Measurements from ENCODE around the gene CRIM1.
"Not testable (repeated sequence)": the region's sequence is repeated elsewhere in the genome, so short reads cannot be mapped to it uniquely, and the experiment has no call there.

CRIM1 gene

DNA sequence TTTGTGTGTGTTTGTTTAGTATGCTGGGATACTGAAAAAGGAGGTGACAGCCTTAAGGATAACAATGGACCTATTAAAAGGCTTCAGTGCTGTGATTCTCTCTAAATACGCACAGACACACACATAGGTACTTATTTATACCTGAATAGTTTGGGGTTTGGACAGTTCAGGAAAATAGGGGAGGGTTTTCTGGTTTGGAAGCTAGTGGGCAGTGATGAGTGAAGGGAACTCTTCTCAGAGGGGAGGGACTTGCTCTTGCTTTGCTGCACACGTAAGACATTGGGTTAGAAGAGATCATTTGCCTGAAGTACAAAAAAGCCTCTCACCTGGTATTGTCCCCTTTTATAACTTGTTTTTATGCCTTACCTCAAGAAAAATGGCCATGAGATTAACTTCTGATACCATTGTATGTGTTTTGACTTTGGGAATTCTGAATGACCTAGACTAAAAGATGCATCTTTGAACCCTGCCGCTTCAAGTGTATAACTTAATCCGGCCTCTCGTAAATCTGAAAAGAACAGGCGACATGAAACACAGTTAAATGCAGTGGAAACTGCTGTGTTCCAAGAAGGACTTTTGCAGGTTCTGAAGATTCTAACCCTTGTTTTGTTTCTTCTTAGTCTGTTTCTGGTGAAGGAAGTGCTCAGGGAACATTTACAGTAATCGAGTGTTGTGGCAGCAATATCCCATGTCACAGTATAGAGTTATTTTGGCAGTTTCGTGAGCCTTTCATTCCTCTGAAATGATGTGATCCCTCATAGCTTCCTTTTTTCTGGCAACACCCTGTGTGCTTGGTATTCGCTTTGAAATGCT lies 2.5 kb downstream of the CRIM1 start:
- TF ChIP-seq, protein P1, sequence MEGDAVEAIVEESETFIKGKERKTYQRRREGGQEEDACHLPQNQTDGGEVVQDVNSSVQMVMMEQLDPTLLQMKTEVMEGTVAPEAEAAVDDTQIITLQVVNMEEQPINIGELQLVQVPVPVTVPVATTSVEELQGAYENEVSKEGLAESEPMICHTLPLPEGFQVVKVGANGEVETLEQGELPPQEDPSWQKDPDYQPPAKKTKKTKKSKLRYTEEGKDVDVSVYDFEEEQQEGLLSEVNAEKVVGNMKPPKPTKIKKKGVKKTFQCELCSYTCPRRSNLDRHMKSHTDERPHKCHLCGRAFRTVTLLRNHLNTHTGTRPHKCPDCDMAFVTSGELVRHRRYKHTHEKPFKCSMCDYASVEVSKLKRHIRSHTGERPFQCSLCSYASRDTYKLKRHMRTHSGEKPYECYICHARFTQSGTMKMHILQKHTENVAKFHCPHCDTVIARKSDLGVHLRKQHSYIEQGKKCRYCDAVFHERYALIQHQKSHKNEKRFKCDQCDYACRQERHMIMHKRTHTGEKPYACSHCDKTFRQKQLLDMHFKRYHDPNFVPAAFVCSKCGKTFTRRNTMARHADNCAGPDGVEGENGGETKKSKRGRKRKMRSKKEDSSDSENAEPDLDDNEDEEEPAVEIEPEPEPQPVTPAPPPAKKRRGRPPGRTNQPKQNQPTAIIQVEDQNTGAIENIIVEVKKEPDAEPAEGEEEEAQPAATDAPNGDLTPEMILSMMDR (IDR thresholded peaks at IDR 0.05; ENCODE audit: control insufficient read depth, insufficient read depth, low read depth, low read length, missing control alignments): peak; percentile 56
- DNase-seq (ENCODE audit: low read depth): no peak
- peak overlapping the region; percentile 96 for H3K4me3 ChIP-seq (ENCODE audit: control insufficient read depth, low read depth, low read length)

DNA sequence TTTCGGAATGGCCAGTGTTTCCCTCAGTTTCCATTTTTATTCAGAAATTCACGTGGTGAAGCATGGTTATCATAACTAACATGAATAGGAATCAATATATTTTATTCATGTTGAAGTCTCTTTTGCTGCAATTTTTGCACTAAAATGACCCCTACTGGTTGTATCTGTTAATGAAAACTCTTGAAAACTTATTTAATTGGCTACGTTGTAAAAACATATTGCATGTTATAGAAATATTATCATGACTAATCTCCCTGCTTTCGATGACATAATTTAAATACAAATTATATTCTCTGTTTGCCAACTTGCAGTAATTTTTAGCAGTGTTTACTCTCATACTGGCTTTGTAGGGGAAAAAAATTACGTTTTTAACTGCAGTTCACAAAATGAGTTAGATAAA lies 3.5 kb downstream of the CRIM1 start:
- peak overlapping the region; percentile 96 for H3K4me3 ChIP-seq (ENCODE audit: control insufficient read depth, low read depth, low read length)
- no peak for DNase-seq (ENCODE audit: low read depth)
- TF ChIP-seq, protein P1 (IDR thresholded peaks at IDR 0.05; ENCODE audit: control insufficient read depth, insufficient read depth, low read depth, low read length, missing control alignments): peak; percentile 9

- DNase-seq (ENCODE audit: low read depth): no peak
- TF ChIP-seq, protein P1 (IDR thresholded peaks at IDR 0.05; ENCODE audit: control insufficient read depth, insufficient read depth, low read depth, low read length, missing control alignments): no peak
- peak overlapping the region; percentile 96 for H3K4me3 ChIP-seq (ENCODE audit: control insufficient read depth, low read depth, low read length)
Observed at GRCh38 chr2:36360063-36360462, 4.5 kb downstream of the CRIM1 start.

DNA sequence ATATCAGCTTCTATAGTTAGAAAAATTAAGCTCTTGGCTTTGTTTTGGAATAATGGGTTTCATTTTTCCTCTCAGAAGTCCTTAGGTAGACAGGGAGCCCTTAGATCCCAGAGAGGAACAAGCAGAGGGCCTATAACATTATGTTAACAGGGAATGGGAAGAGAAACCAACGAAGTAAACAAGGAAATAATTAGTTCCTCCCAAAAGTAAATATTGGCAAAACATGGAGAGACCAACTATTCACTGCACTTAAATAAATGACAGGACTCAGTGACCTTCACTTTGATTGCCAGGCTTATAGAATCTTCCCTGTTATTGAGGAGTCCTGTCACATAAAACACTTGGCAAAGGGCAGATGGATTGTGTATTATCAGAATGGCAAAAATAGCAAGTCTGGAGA lies 5.3 kb downstream of the CRIM1 start:
- DNase-seq (ENCODE audit: low read depth): no peak
- TF ChIP-seq, protein P1 (IDR thresholded peaks at IDR 0.05; ENCODE audit: control insufficient read depth, insufficient read depth, low read depth, low read length, missing control alignments): no peak
- no peak overlapping the region for H3K4me3 ChIP-seq (ENCODE audit: control insufficient read depth, low read depth, low read length)

- peak overlapping the region; percentile 6 for H3K4me3 ChIP-seq (ENCODE audit: control insufficient read depth, low read depth, low read length)
- TF ChIP-seq, protein P1 (IDR thresholded peaks at IDR 0.05; ENCODE audit: control insufficient read depth, insufficient read depth, low read depth, low read length, missing control alignments): no peak
- no peak for DNase-seq (ENCODE audit: low read depth)
Observed at GRCh38 chr2:36361396-36361795, 5.8 kb downstream of the CRIM1 start.

GRCh38 chr2:36362291-36362690 lies 6.7 kb downstream of the CRIM1 start:
- no peak for DNase-seq (ENCODE audit: low read depth)
- peak overlapping the region; percentile 10 for H3K4me3 ChIP-seq (ENCODE audit: control insufficient read depth, low read depth, low read length)
- TF ChIP-seq, protein P1 (IDR thresholded peaks at IDR 0.05; ENCODE audit: control insufficient read depth, insufficient read depth, low read depth, low read length, missing control alignments): no peak

- not testable (repeated sequence) for H3K4me3 ChIP-seq (ENCODE audit: control insufficient read depth, low read depth, low read length); DNase-seq (ENCODE audit: low read depth)
Observed at GRCh38 chr2:36363085-36363484, 7.5 kb downstream of the CRIM1 start.
